AG08395 (cell line): ENCODE results near the gene MAP7D1.
"Not testable (repeated sequence)": the region's sequence is repeated elsewhere in the genome, so short reads cannot be mapped to it uniquely, and the experiment has no call there.

Experiments
- DNase-seq: peaks from one replicate; pipeline ENCODE4 v3.0.0; 2012; ENCODE audit warnings: mixed read lengths, low spot score

MAP7D1 gene

GRCh38 chr1:36168514-36168913 is 12.6 kb downstream of the MAP7D1 start:
- no peak for DNase-seq

GRCh38 chr1:36170643-36171412 is 14.9 kb downstream of the MAP7D1 start:
- DNase-seq, result no peak

- DNase-seq, result no peak
Measured at GRCh38 chr1:36172017-36172747, 16.2 kb downstream of the MAP7D1 start.

GRCh38 chr1:36172983-36173382 is 17.0 kb downstream of the MAP7D1 start:
- DNase-seq, result peak; percentile 71

GRCh38 chr1:36174713-36175112 is 18.8 kb downstream of the MAP7D1 start:
- no peak for DNase-seq

- DNase-seq, result peak; percentile 44
Measured at GRCh38 chr1:36175137-36176095, 19.5 kb downstream of the MAP7D1 start.

GRCh38 chr1:36176106-36176949 is 20.4 kb downstream of the MAP7D1 start:
- DNase-seq, result no peak

GRCh38 chr1:36177589-36178431 is 21.9 kb downstream of the MAP7D1 start:
- DNase-seq, result no peak

- no peak for DNase-seq
Measured at GRCh38 chr1:36178471-36179219, 22.7 kb downstream of the MAP7D1 start.

GRCh38 chr1:36179220-36179600 is 23.2 kb downstream of the MAP7D1 start:
- DNase-seq, result no peak

GRCh38 chr1:36182734-36183133 is 26.8 kb downstream of the MAP7D1 start:
- no peak for DNase-seq

GRCh38 chr1:36183309-36183856 is 27.4 kb downstream of the MAP7D1 start:
- no peak for DNase-seq

GRCh38 chr1:36187800-36188593 is 32.0 kb downstream of the MAP7D1 start:
- peak; percentile 90 for DNase-seq

- not testable (repeated sequence) for DNase-seq
Measured at GRCh38 chr1:36196805-36197204, 40.8 kb downstream of the MAP7D1 start.

GRCh38 chr1:36198641-36199040 is 42.7 kb downstream of the MAP7D1 start:
- DNase-seq, result no peak

- no peak for DNase-seq
Measured at GRCh38 chr1:36199934-36200741, 44.2 kb downstream of the MAP7D1 start.

- no peak for DNase-seq
Measured at GRCh38 chr1:36203027-36203553, 47.1 kb downstream of the MAP7D1 start.
